K562 (cell line): ENCODE measurements around the gene MEFV. TPM values are rescaled to one million over a fixed set of nuclear protein-coding genes. Genes with fewer than 3 reads are reported as not detected.

Source experiments
- ARID2 ChIP-seq: fragments of 450-650 bp; IDR thresholded peaks from 2 replicates; pipeline ENCODE4 v1.6.1; 2017; ENCODE audit warnings: antibody characterized with exemption, mild to moderate bottlenecking
- CHAMP1 ChIP-seq: fragments of 450-650 bp; IDR thresholded peaks from 2 replicates; pipeline ENCODE4 v1.6.1; 2016; ENCODE audit warnings: mild to moderate bottlenecking
- CHD1 ChIP-seq: fragments of 200-600 bp; sonication (generic); IDR thresholded peaks from one replicate; pipeline ENCODE4 v1.6.1; 2012; ENCODE audit warnings: mild to moderate bottlenecking, moderate library complexity, low read length, inconsistent platforms
- CREB3 ChIP-seq: fragments of 450-650 bp; conservative IDR thresholded peaks from 2 replicates; pipeline ENCODE4 v1.6.1; 2016; ENCODE audit warnings: missing genetic modification characterization, low read depth, mild to moderate bottlenecking, missing compliant biosample characterization, moderate library complexity
- CREBBP ChIP-seq: IDR thresholded peaks from one replicate; pipeline ENCODE4 v1.6.1; 2012; ENCODE audit warnings: low read depth, mild to moderate bottlenecking, control low read depth, inconsistent platforms, low read length
- HDAC1 ChIP-seq, 2 experiments: fragments of 450-650 bp; IDR thresholded peaks; 2 replicates each; pipeline ENCODE4 v1.6.1; 2016 to 2017; ENCODE audit warnings: inconsistent platforms in 1 of 2, mild to moderate bottlenecking in 1 of 2, moderate library complexity in 1 of 2
- LEF1 ChIP-seq: fragments of 450-650 bp; IDR thresholded peaks from 2 replicates; pipeline ENCODE4 v1.6.1; 2016; ENCODE audit warnings: mild to moderate bottlenecking
- MTA3 ChIP-seq: fragments of 450-650 bp; formaldehyde crosslinking; IDR thresholded peaks from 2 replicates; pipeline ENCODE4 v1.6.1; 2017; ENCODE audit warnings: mild to moderate bottlenecking, borderline replicate concordance
- MYNN ChIP-seq, 2 experiments: sonication (generic); formaldehyde crosslinking in 1 of 2; IDR thresholded peaks; 2 replicates each; pipeline versions ENCODE4 v1.5.0 to v1.6.1; 2016 to 2020; ENCODE audit warnings: antibody characterized with exemption in 1 of 2, missing genetic modification reagents in 1 of 2
- PTTG1 ChIP-seq: fragments of 450-650 bp; IDR thresholded peaks from 2 replicates; pipeline ENCODE4 v1.6.1; 2016; ENCODE audit warnings: low read depth, mild to moderate bottlenecking, missing genetic modification characterization, missing compliant biosample characterization
- RFX5 ChIP-seq: IDR thresholded peaks from 2 replicates; pipeline ENCODE4 v1.6.1; 2011; ENCODE audit warnings: low read depth, mild to moderate bottlenecking, improper control_type of control experiment, low read length
- ZFP36 ChIP-seq: fragments of 150-350 bp; IDR thresholded peaks from 2 replicates; pipeline ENCODE4 v1.6.1; 2018; ENCODE audit warnings: low read length, low read depth; ENCODE audit not compliant: partially characterized antibody
- ZFPM2 ChIP-seq: fragments of 250-450 bp; sonication (Bioruptor Pico); IDR thresholded peaks from 2 replicates; pipeline ENCODE4 v1.5.1; 2022; ENCODE audit warnings: mild to moderate bottlenecking
- ZNF121 ChIP-seq: sonication (generic); formaldehyde crosslinking; conservative IDR thresholded peaks from 2 replicates; pipeline ENCODE4 v1.8.0; 2022; ENCODE audit warnings: missing genetic modification reagents
- ZNF143 ChIP-seq: sonication (generic); formaldehyde crosslinking; IDR thresholded peaks from 2 replicates; pipeline ENCODE4 v1.9.0; 2022; ENCODE audit warnings: mild to moderate bottlenecking, missing genetic modification reagents
- ZNF76 ChIP-seq: fragments of 250-450 bp; sonication (Bioruptor Pico); IDR thresholded peaks from 2 replicates; pipeline ENCODE4 v1.4.0; 2020; ENCODE audit warnings: mild to moderate bottlenecking, moderate library complexity, borderline replicate concordance
- polyA plus RNA-seq, 8 experiments: library from polyadenylated mRNA; depleted of rRNA in 4 of 8; stranded (reverse) in 5 of 8; unstranded in 3 of 8; fragments of >200 nt; fragmentation: Nextera tagmentation in 2 of 8; fragmentation: Illumina TruSeq in 1 of 8; extraction: Ambion mirVana in 2 of 8; extraction: Trizol in 1 of 8; gene quantifications; 2 replicates each; pipeline versions ENCODE4 v1.2.1 to v1.2.3, GENCODE V29; 2011 to 2014; ENCODE audit warnings: inconsistent platforms in 1 of 8, missing spikeins in 1 of 8
- total RNA-seq, 7 experiments: library from RNA; depleted of rRNA in 6 of 7; stranded (reverse); fragments of >200 nt in 6 of 7; fragmentation: Illumina TruSeq in 2 of 7; extraction: Trizol in 2 of 7; gene quantifications; 2 replicates each; pipeline versions ENCODE4 v1.2.1 to v1.2.3, GENCODE V29; 2011 to 2021; ENCODE audit warnings: low replicate concordance in 1 of 7
- TF ChIP-seq, protein P1 (sequence below): fragments of 450-650 bp; IDR thresholded peaks from 2 replicates; pipeline ENCODE4 v1.6.1; 2014; ENCODE audit warnings: low read depth, mild to moderate bottlenecking, moderate library complexity, borderline replicate concordance
- TF ChIP-seq, protein P2 (sequence below): fragments of 250-450 bp; sonication (Bioruptor Pico); IDR thresholded peaks from 2 replicates; pipeline ENCODE4 v1.5.0; 2020; ENCODE audit warnings: mild to moderate bottlenecking
- TF ChIP-seq, protein P3 (sequence below): IDR thresholded peaks from 3 replicates; pipeline ENCODE4 v1.6.1; 2011; ENCODE audit warnings: borderline replicate concordance, mild to moderate bottlenecking; ENCODE audit not compliant: insufficient read length, insufficient read depth

MEFV gene
- total and polyA plus RNA-seq, 9 of the 15 experiments (the other 6 are each of a cell fraction or from before 2014, with no cell fraction given): 0.14 TPM; not detected in 8

DNA sequence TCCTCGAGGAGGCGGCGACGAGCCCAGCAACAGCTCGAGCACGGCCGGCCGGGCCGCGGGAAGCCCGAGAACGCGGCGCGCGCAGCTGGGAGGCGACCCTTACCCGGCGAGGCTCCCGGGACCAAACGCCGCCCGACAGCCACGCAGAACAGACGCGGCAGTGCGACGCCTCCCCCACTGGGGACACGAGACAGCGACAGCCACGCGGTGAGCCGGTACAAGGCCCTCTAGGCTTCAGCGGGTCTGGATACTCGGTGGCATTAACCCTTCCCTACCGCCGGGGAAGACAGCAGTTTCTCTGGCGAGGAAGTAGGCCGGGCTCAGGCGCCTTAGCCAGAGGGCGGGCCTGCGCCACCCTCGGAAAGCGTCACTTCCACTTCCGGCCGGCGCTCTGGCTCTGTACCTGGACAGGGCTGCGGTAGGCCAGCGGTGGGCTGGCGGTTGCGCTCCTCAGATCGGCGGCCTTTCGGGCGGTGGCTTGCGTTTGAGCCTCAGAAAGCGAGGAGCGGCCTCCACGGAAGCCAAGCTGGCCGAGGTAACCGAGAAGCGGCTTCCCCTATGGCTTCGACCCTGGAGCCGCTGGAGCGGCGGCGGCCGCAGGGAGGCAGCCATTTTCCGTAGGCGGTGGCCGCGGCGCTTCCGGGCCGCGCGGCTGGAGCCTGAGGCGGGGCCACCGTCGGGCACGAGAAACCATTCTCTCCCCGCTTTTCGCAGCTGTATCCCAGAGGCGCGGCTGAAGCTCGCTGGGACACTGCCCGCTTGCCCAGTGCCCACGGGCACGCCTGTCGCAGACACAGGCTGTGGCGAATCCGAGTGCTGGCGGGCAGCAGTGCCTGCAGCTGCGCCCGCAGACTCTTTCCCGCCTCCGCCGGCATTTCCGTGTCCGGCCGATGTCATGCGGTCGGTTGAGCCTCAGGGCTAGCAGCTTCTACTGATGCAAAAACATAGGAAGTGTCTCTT is 49.0 kb upstream of the MEFV start, which contains the start of the genes TIGD7 and ZNF75A (continued):
- TF ChIP-seq CREBBP (no peak), CHD1 (no peak), RFX5 (no peak), ARID2 (no peak), PTTG1 (no peak), ZNF121 (no peak), CHAMP1 (no peak), MTA3 (peak; percentile 79; the same call in 1 of the 2 replicates), CREB3 (tag) (no peak), ZFP36 (no peak), ZNF76 (CRISPR knock-in tag) (0 out of 2 replicates have a peak, but pooled peaks have one; percentile 45), MYNN (IDR thresholded peaks at IDR 0.05) (no peak), MYNN (CRISPR knock-in tag; IDR thresholded peaks at IDR 0.05) (no peak), ZFPM2 (CRISPR knock-in tag) (no peak), ZNF143 (peak; percentile 41; the same call in 1 of the 2 replicates), HDAC1 (IDR thresholded peaks at IDR 0.05) (peak; percentile 31 to 78; a peak in 2 of 4 replicates), LEF1 (no peak)
- TF ChIP-seq, protein P1, sequence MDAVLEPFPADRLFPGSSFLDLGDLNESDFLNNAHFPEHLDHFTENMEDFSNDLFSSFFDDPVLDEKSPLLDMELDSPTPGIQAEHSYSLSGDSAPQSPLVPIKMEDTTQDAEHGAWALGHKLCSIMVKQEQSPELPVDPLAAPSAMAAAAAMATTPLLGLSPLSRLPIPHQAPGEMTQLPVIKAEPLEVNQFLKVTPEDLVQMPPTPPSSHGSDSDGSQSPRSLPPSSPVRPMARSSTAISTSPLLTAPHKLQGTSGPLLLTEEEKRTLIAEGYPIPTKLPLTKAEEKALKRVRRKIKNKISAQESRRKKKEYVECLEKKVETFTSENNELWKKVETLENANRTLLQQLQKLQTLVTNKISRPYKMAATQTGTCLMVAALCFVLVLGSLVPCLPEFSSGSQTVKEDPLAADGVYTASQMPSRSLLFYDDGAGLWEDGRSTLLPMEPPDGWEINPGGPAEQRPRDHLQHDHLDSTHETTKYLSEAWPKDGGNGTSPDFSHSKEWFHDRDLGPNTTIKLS: peak; percentile 93; the same call in 1 of the 2 replicates
- TF ChIP-seq, protein P2, sequence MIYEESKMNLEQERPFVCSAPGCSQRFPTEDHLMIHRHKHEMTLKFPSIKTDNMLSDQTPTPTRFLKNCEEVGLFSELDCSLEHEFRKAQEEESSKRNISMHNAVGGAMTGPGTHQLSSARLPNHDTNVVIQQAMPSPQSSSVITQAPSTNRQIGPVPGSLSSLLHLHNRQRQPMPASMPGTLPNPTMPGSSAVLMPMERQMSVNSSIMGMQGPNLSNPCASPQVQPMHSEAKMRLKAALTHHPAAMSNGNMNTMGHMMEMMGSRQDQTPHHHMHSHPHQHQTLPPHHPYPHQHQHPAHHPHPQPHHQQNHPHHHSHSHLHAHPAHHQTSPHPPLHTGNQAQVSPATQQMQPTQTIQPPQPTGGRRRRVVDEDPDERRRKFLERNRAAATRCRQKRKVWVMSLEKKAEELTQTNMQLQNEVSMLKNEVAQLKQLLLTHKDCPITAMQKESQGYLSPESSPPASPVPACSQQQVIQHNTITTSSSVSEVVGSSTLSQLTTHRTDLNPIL (CRISPR knock-in tag): no peak
- TF ChIP-seq, protein P3, sequence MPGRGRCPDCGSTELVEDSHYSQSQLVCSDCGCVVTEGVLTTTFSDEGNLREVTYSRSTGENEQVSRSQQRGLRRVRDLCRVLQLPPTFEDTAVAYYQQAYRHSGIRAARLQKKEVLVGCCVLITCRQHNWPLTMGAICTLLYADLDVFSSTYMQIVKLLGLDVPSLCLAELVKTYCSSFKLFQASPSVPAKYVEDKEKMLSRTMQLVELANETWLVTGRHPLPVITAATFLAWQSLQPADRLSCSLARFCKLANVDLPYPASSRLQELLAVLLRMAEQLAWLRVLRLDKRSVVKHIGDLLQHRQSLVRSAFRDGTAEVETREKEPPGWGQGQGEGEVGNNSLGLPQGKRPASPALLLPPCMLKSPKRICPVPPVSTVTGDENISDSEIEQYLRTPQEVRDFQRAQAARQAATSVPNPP: no peak
